ENCODE data around the gene HOXA3. TPM values are rescaled to one million over a fixed set of nuclear protein-coding genes. Genes with fewer than 3 reads are reported as not detected.

The HOXA3 gene
- total and polyA plus RNA-seq, 2 donors (not counting 1 experiment from before 2014, with no cell fraction given), result 0.68 to 1.5 TPM

- TF ChIP-seq CTCF (conservative IDR thresholded peaks at IDR 0.05 in 1 of 2, IDR thresholded peaks at IDR 0.05 in 1 of 2; ENCODE audit: low read depth in 1 of 2, low read length in 2 of 2) (no peak), EZH2 (IDR thresholded peaks at IDR 0.05; ENCODE audit: low read length, missing control alignments) (no peak)
- peaks cover 11% of the 10 kb centered on the region for H3K4me1 ChIP-seq (ENCODE audit: control insufficient read depth, extremely low read depth, insufficient read depth, low read length)
- peaks cover 71% of the 10 kb centered on the region for H3K79me2 ChIP-seq (ENCODE audit: control insufficient read depth, insufficient read depth, low read length)
Observed at GRCh38 chr7:27098578-27099451, 53.6 kb downstream of the HOXA3 start.

GRCh38 chr7:27097686-27098577, 54.5 kb downstream of the HOXA3 start:
- Histone ChIP-seq H4K20me1 (ENCODE audit: control insufficient read depth, extremely low read depth, insufficient read depth, low read length) (no peaks in the 10 kb centered on the region), H3K4me2 (ENCODE audit: extremely low read depth, insufficient read depth, low read length) (peak overlapping the region; percentile 97), H3K27ac (ENCODE audit: insufficient read depth, low read length) (peak overlapping the region; percentile 95), H3K9me3 (ENCODE audit: control insufficient read depth, insufficient read depth, low read depth, low read length) (no peaks in the 10 kb centered on the region), H3K36me3 (ENCODE audit: control insufficient read depth, insufficient read depth, low read length) (no peaks in the 10 kb centered on the region), H3K4me1 (ENCODE audit: control insufficient read depth, extremely low read depth, insufficient read depth, low read length) (peaks cover 4% of the 10 kb centered on the region), H3K9ac (ENCODE audit: insufficient read depth, low read length) (peak overlapping the region; percentile 93), H3K79me2 (ENCODE audit: control insufficient read depth, insufficient read depth, low read length) (peaks cover 62% of the 10 kb centered on the region), H3K27me3 (ENCODE audit: control insufficient read depth, insufficient read depth, low read length) (no peaks in the 10 kb centered on the region), H3K4me3 (replicated peaks in 1 of 4; ENCODE audit: control extremely low read depth in 1 of 4, insufficient read depth in 1 of 4, low read depth in 3 of 4, low read length in 4 of 4) (peak overlapping the region; percentile 70 to 93 (median 84)), H2AFZ (ENCODE audit: low read length) (no peak overlapping the region)
- DNase-seq (ENCODE audit: low read depth in 2 of 2), result peak; percentile 53 to 55
- TF ChIP-seq EZH2 (IDR thresholded peaks at IDR 0.05; ENCODE audit: low read length, missing control alignments) (no peak), CTCF (conservative IDR thresholded peaks at IDR 0.05 in 1 of 2, IDR thresholded peaks at IDR 0.05 in 1 of 2; ENCODE audit: low read depth in 1 of 2, low read length in 2 of 2) (peak in 1 of 2 donors; percentile 19)

More at GRCh38 chr7:27098578-27099451, 53.6 kb downstream of the HOXA3 start:
- H3K9me3 ChIP-seq (ENCODE audit: control insufficient read depth, insufficient read depth, low read depth, low read length), result no peaks in the 10 kb centered on the region
- no peaks in the 10 kb centered on the region for H3K27me3 ChIP-seq (ENCODE audit: control insufficient read depth, insufficient read depth, low read length)
- no peaks in the 10 kb centered on the region for H4K20me1 ChIP-seq (ENCODE audit: control insufficient read depth, extremely low read depth, insufficient read depth, low read length)
- no peak overlapping the region for H2AFZ ChIP-seq (ENCODE audit: low read length)
- H3K4me2 ChIP-seq (ENCODE audit: extremely low read depth, insufficient read depth, low read length), result peak overlapping the region; percentile 97
- H3K4me3 ChIP-seq (replicated peaks in 1 of 4; ENCODE audit: control extremely low read depth in 1 of 4, insufficient read depth in 1 of 4, low read depth in 3 of 4, low read length in 4 of 4), result peak overlapping the region; percentile 70 to 93 (median 84)
- no peaks in the 10 kb centered on the region for H3K36me3 ChIP-seq (ENCODE audit: control insufficient read depth, insufficient read depth, low read length)
- DNase-seq (ENCODE audit: low read depth in 2 of 2), result peak; percentile 69 to 93
- H3K27ac ChIP-seq (ENCODE audit: insufficient read depth, low read length), result peak overlapping the region; percentile 95
- H3K9ac ChIP-seq (ENCODE audit: insufficient read depth, low read length), result peak overlapping the region; percentile 77

All from fibroblast of lung (primary cell).